Caco-2 (cell line): Measurements from ENCODE around the gene NYAP2. TPM values are rescaled to one million over a fixed set of nuclear protein-coding genes. Genes with fewer than 3 reads are reported as not detected.

ENCODE experiments used
- BruUV-seq: library from RNA; stranded (reverse); fragments of 400-500 nt; replicated peaks from 2 replicates; lab custom pipeline; 2021; lab: Mats Ljungman, UMichigan
- CTCF ChIA-PET: fragments of 300-600 bp; sonication (Branson Sonifier 250); formaldehyde crosslinking; loops from one replicate; lab custom pipeline; 2022; ENCODE audit warnings: antibody characterized with exemption; lab: Charles Lee
- POLR2A ChIA-PET: fragments of 300-600 bp; sonication (Branson Sonifier 250); formaldehyde crosslinking; loops from one replicate; lab custom pipeline; 2022; ENCODE audit warnings: antibody characterized with exemption; lab: Charles Lee
- DNase-seq, 2 experiments: peaks; one replicate each; pipeline versions ENCODE4 v3.0.0 to v3.0.0-alpha.2; 2020 to 2022
- H3K27me3 ChIP-seq: replicated peaks from 2 replicates; pipeline ENCODE4 v1.6.0; 2011; ENCODE audit warnings: low read length; ENCODE audit not compliant: control insufficient read depth, insufficient read depth
- H3K36me3 ChIP-seq: 2 replicates; pipeline ENCODE4 v1.5.1; 2011; ENCODE audit warnings: low read length; ENCODE audit not compliant: control insufficient read depth, insufficient read depth
- H3K4me1 ChIP-seq: fragments of 250-450 bp; sonication (Bioruptor Pico); 2 replicates; pipeline ENCODE4 v1.5.1; 2020; ENCODE audit warnings: mild to moderate bottlenecking
- H3K4me3 ChIP-seq: 2 replicates; pipeline ENCODE4 v1.5.1; 2011; ENCODE audit warnings: low read depth, mild to moderate bottlenecking, control low read depth, low read length
- H3K9me3 ChIP-seq: fragments of 250-450 bp; sonication (Bioruptor Pico); 2 replicates; pipeline ENCODE4 v1.5.1; 2020; ENCODE audit warnings: mild to moderate bottlenecking, moderate library complexity
- H3K27ac Mint-ChIP-seq: one replicate; pipeline ENCODE4 v1.8.0; 2022; ENCODE audit warnings: mixed read lengths; ENCODE audit not compliant: unreplicated experiment
- H3K27me3 Mint-ChIP-seq: one replicate; pipeline ENCODE4 v1.8.0; 2022; ENCODE audit warnings: mixed read lengths; ENCODE audit not compliant: insufficient read depth, unreplicated experiment
- H3K36me3 Mint-ChIP-seq: one replicate; pipeline ENCODE4 v1.8.0; 2022; ENCODE audit warnings: mild to moderate bottlenecking, mixed read lengths; ENCODE audit not compliant: insufficient read depth, unreplicated experiment
- H3K4me1 Mint-ChIP-seq: one replicate; pipeline ENCODE4 v1.8.0; 2022; ENCODE audit warnings: low read depth, mixed read lengths; ENCODE audit not compliant: unreplicated experiment
- H3K4me3 Mint-ChIP-seq: one replicate; pipeline ENCODE4 v1.8.0; 2022; ENCODE audit warnings: mild to moderate bottlenecking, moderate library complexity, mixed read lengths; ENCODE audit not compliant: unreplicated experiment
- H3K9me3 Mint-ChIP-seq: one replicate; pipeline ENCODE4 v1.8.0; 2022; ENCODE audit warnings: mixed read lengths; ENCODE audit not compliant: unreplicated experiment
- CTCF ChIP-seq, 2 experiments: fragments of 200-600 bp in 1 of 2; IDR thresholded peaks; 1 replicate in 1 of 2; 2 replicates in 1 of 2; pipeline versions ENCODE4 v1.5.1 to v1.8.0; 2011 to 2022; ENCODE audit warnings: antibody characterized with exemption in 1 of 2, control low read depth in 1 of 2, inconsistent platforms in 1 of 2, low read depth in 1 of 2, low read length in 1 of 2, mild to moderate bottlenecking in 1 of 2, moderate library complexity in 1 of 2; ENCODE audit not compliant: insufficient read depth in 1 of 2, severe bottlenecking in 1 of 2, unreplicated experiment in 1 of 2
- intact Hi-C: fragments of 100-400 bp; cut with micrococcal nuclease; formaldehyde crosslinking; loops from one replicate; pipeline ENCODE4 v1.10.0; 2022; ENCODE audit not compliant: unreplicated experiment
- total RNA-seq: library from RNA; stranded (reverse); gene quantifications from 2 replicates; pipeline ENCODE4 v1.2.3, GENCODE V29; 2022

Gene NYAP2
- total RNA-seq, 1 experiment from 2014 or later: 0.11 TPM

GRCh38 chr2:225640550-225640949, 241.0 kb downstream of the NYAP2 start:
- no peaks in the 10 kb centered on the region for H3K4me1 Mint-ChIP-seq
- H3K9me3 Mint-ChIP-seq: peaks cover 7% of the 10 kb centered on the region
- no TSS peak for BruUV-seq
- no peaks in the 10 kb centered on the region for H3K36me3 ChIP-seq
- H3K36me3 Mint-ChIP-seq: no peaks in the 10 kb centered on the region
- DNase-seq: no peak
- H3K4me3 ChIP-seq: no peak overlapping the region
- ChIA-PET CTCF (no interaction called here), POLR2A (no interaction called here)
- no peaks in the 10 kb centered on the region for H3K27me3 Mint-ChIP-seq
- H3K27me3 ChIP-seq: no peaks in the 10 kb centered on the region
- H3K9me3 ChIP-seq: no peaks in the 10 kb centered on the region
- no peak overlapping the region for H3K27ac Mint-ChIP-seq
- no peak overlapping the region for H3K4me3 Mint-ChIP-seq
- H3K4me1 ChIP-seq: no peaks in the 10 kb centered on the region
- intact Hi-C loops: no loop called here
- no peak for TF ChIP-seq CTCF (IDR thresholded peaks at IDR 0.05; ENCODE audit: insufficient read depth in 1 of 2, low read depth in 1 of 2, low read length in 1 of 2, severe bottlenecking in 1 of 2, unreplicated experiment in 1 of 2)

- Mint-ChIP-seq H3K4me3 (no peak overlapping the region), H3K27ac (no peak overlapping the region)
- BruUV-seq: no TSS peak
These were observed 249.8 kb downstream of the NYAP2 start for GRCh38 chr2:225649274-225649673.

GRCh38 chr2:225650041-225650440, 250.5 kb downstream of the NYAP2 start:
- H3K36me3 Mint-ChIP-seq: no peaks in the 10 kb centered on the region
- H3K27me3 ChIP-seq: no peaks in the 10 kb centered on the region
- no peaks in the 10 kb centered on the region for H3K4me1 Mint-ChIP-seq
- ChIA-PET CTCF (no interaction called here), POLR2A (no interaction called here)
- no peaks in the 10 kb centered on the region for H3K27me3 Mint-ChIP-seq
- BruUV-seq: no TSS peak
- peaks cover 8% of the 10 kb centered on the region for H3K9me3 Mint-ChIP-seq
- TF ChIP-seq CTCF (IDR thresholded peaks at IDR 0.05; ENCODE audit: insufficient read depth in 1 of 2, low read depth in 1 of 2, low read length in 1 of 2, severe bottlenecking in 1 of 2, unreplicated experiment in 1 of 2): no peak
- H3K36me3 ChIP-seq: no peaks in the 10 kb centered on the region
- no peak for DNase-seq
- H3K4me3 Mint-ChIP-seq: no peak overlapping the region
- no peak overlapping the region for H3K4me3 ChIP-seq
- H3K9me3 ChIP-seq: no peaks in the 10 kb centered on the region
- no peaks in the 10 kb centered on the region for H3K4me1 ChIP-seq
- intact Hi-C loops: no loop called here
- no peak overlapping the region for H3K27ac Mint-ChIP-seq

More at GRCh38 chr2:225649274-225649673, 249.8 kb downstream of the NYAP2 start:
- no peak for DNase-seq
- Mint-ChIP-seq H3K4me1 (no peaks in the 10 kb centered on the region), H3K36me3 (no peaks in the 10 kb centered on the region), H3K27me3 (no peaks in the 10 kb centered on the region), H3K9me3 (peaks cover 10% of the 10 kb centered on the region)
- no peak for TF ChIP-seq CTCF (IDR thresholded peaks at IDR 0.05; ENCODE audit: insufficient read depth in 1 of 2, low read depth in 1 of 2, low read length in 1 of 2, severe bottlenecking in 1 of 2, unreplicated experiment in 1 of 2)
- H3K36me3 ChIP-seq: no peaks in the 10 kb centered on the region
- no peaks in the 10 kb centered on the region for H3K27me3 ChIP-seq
- H3K9me3 ChIP-seq: no peaks in the 10 kb centered on the region
- H3K4me1 ChIP-seq: no peaks in the 10 kb centered on the region
- CTCF ChIA-PET: no interaction called here
- POLR2A ChIA-PET: no interaction called here
- intact Hi-C loops: no loop called here
- H3K4me3 ChIP-seq: no peak overlapping the region
